Measurements from ENCODE around the gene ARID3A.

DNA sequence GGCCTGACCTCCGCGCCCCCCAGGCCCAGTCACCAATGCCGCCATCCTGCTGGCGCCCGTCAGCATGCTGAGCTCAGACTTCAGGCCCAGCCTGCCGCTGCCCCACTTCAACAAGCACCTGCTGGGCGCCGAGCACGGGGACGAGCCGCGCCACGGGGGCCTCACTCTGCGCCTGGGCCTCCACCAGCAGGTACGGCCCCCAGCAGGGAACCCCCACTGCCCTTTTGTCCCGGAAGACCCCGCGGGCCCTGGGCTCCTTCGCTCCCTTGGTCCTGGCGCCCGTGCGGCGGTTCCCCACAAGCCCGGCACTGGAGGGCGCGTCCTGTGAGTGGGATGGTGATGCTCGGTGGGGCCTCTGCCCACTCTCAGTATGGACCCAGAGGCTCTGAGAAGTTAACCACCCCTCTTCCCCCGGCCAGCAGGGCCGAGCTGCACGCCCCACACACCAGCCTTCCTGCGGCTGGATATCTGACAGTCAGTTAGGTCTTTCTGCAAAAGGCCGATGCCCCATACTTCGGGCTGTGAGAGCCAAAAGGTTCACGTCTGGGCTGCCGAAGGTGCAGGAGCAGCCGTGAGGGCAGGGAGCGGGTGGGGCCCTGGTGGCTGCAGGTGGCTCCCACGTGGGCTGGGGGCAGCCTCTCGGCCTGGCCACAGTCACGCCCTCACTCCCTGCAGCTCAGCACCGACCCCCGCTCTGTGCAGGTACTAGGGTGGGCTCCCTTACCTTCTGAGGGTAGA is 66.3 kb downstream of the ARID3A start:
- TF ChIP-seq, protein P1, sequence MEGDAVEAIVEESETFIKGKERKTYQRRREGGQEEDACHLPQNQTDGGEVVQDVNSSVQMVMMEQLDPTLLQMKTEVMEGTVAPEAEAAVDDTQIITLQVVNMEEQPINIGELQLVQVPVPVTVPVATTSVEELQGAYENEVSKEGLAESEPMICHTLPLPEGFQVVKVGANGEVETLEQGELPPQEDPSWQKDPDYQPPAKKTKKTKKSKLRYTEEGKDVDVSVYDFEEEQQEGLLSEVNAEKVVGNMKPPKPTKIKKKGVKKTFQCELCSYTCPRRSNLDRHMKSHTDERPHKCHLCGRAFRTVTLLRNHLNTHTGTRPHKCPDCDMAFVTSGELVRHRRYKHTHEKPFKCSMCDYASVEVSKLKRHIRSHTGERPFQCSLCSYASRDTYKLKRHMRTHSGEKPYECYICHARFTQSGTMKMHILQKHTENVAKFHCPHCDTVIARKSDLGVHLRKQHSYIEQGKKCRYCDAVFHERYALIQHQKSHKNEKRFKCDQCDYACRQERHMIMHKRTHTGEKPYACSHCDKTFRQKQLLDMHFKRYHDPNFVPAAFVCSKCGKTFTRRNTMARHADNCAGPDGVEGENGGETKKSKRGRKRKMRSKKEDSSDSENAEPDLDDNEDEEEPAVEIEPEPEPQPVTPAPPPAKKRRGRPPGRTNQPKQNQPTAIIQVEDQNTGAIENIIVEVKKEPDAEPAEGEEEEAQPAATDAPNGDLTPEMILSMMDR (conservative IDR thresholded peaks at IDR 0.05; ENCODE audit: low read depth, low read length), result no peak
- TF ChIP-seq MXI1 (IDR thresholded peaks at IDR 0.05; ENCODE audit: borderline replicate concordance, low read depth, low read length) (no peak), MAFK (IDR thresholded peaks at IDR 0.05; ENCODE audit: low read depth, low read length) (no peak), RAD21 (IDR thresholded peaks at IDR 0.05; ENCODE audit: low read length) (no peak), SMC3 (IDR thresholded peaks at IDR 0.05; ENCODE audit: low read depth, low read length) (no peak), POLR2A (IDR thresholded peaks at IDR 0.05; ENCODE audit: low read depth, low read length) (no peak), MAZ (IDR thresholded peaks at IDR 0.05; ENCODE audit: borderline replicate concordance, low read depth, low read length) (no peak), CEBPB (IDR thresholded peaks at IDR 0.05; ENCODE audit: low read depth, low read length) (no peak), FOS (IDR thresholded peaks at IDR 0.05; ENCODE audit: low read depth, low read length) (no peak), RFX5 (IDR thresholded peaks at IDR 0.05; ENCODE audit: low read depth, low read length) (no peak), RCOR1 (IDR thresholded peaks at IDR 0.05; ENCODE audit: insufficient replicate concordance, low read length) (no peak)
- TF ChIP-seq, protein P2, sequence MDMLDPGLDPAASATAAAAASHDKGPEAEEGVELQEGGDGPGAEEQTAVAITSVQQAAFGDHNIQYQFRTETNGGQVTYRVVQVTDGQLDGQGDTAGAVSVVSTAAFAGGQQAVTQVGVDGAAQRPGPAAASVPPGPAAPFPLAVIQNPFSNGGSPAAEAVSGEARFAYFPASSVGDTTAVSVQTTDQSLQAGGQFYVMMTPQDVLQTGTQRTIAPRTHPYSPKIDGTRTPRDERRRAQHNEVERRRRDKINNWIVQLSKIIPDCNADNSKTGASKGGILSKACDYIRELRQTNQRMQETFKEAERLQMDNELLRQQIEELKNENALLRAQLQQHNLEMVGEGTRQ (IDR thresholded peaks at IDR 0.05; ENCODE audit: low read depth, low read length), result no peak
- TF ChIP-seq, protein P3, sequence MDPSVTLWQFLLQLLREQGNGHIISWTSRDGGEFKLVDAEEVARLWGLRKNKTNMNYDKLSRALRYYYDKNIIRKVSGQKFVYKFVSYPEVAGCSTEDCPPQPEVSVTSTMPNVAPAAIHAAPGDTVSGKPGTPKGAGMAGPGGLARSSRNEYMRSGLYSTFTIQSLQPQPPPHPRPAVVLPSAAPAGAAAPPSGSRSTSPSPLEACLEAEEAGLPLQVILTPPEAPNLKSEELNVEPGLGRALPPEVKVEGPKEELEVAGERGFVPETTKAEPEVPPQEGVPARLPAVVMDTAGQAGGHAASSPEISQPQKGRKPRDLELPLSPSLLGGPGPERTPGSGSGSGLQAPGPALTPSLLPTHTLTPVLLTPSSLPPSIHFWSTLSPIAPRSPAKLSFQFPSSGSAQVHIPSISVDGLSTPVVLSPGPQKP (IDR thresholded peaks at IDR 0.05; ENCODE audit: borderline replicate concordance, low read depth, low read length), result no peak

All from IMR-90 (cell line).